Breast epithelium (tissue), 3 donors: ENCODE results near the gene DLG4.
A peak's percentile ranks its signal among the peaks of the same experiment; 100 is the strongest.

ENCODE experiments used
- POLR2A ChIP-seq: fragments of 450-650 bp; IDR thresholded peaks from one replicate; pipeline ENCODE4 v1.6.1; 2016; ENCODE audit warnings: antibody characterized with exemption, mild to moderate bottlenecking, moderate library complexity
- TF ChIP-seq, protein P1 (sequence below), 3 donors: fragments of 450-650 bp; IDR thresholded peaks; one replicate each; pipeline ENCODE4 v1.5.1; 2016 to 2017; ENCODE audit warnings: antibody characterized with exemption in 3 of 3, mild to moderate bottlenecking in 3 of 3, moderate library complexity in 3 of 3

DNA sequence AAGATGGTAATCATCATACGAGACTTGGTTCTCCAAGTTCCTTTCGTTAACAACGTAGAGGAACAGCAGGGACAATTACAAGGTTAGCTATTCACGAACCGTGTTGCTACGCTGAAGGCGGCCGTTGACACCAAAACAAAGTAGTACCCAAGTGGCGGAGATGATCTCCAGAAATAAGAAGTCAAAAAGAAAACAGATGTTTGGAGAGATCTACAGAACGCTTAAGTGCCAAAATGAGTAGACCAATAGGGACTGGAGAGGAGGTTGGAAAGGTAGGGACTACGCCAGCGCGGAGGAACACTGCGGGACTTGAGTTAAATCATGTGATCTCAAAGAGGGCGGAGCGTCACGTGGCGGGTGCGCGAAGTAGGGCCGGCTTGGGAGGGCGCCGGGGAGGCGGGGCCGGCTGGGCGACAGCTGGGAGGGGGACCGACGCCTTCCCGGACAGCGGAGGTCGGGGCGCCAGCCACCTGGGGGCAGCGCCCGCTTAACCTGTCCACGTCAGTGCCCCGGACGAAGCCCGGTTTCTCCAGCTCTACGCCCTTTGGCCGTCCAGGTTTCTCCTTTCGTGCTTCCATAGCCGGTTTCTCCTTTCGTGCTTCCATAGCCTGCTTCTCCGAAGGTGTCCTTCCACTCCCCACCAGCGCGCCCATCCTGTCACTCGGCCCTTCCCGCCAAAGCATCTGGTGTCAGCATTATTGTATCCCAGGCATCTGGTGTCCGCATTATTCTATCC is 23.2 kb upstream of the DLG4 start:
- TF ChIP-seq, protein P1, sequence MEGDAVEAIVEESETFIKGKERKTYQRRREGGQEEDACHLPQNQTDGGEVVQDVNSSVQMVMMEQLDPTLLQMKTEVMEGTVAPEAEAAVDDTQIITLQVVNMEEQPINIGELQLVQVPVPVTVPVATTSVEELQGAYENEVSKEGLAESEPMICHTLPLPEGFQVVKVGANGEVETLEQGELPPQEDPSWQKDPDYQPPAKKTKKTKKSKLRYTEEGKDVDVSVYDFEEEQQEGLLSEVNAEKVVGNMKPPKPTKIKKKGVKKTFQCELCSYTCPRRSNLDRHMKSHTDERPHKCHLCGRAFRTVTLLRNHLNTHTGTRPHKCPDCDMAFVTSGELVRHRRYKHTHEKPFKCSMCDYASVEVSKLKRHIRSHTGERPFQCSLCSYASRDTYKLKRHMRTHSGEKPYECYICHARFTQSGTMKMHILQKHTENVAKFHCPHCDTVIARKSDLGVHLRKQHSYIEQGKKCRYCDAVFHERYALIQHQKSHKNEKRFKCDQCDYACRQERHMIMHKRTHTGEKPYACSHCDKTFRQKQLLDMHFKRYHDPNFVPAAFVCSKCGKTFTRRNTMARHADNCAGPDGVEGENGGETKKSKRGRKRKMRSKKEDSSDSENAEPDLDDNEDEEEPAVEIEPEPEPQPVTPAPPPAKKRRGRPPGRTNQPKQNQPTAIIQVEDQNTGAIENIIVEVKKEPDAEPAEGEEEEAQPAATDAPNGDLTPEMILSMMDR (IDR thresholded peaks at IDR 0.05): no peak
- TF ChIP-seq POLR2A: peak; percentile 49
